Esophagus squamous epithelium (tissue), 4 donors: ENCODE results near the gene YBX2.

Experiments used
- CTCF ChIP-seq, 6 experiments: fragments of 450-650 bp in 4 of 6; fragments of 200-600 bp in 2 of 6; sonication (generic) in 2 of 6; IDR thresholded peaks; one replicate each; pipeline ENCODE4 v1.5.1; 2016 to 2019; ENCODE audit warnings: antibody characterized with exemption in 6 of 6, mild to moderate bottlenecking in 4 of 6, moderate library complexity in 4 of 6
- POLR2A ChIP-seq, 4 donors: fragments of 450-650 bp; IDR thresholded peaks; one replicate each; pipeline ENCODE4 v1.6.1; 2017; ENCODE audit warnings: antibody characterized with exemption in 4 of 4, mild to moderate bottlenecking in 4 of 4, moderate library complexity in 3 of 4

GRCh38 chr17:7340179-7340578 lies 45.7 kb upstream of the YBX2 start:
- TF ChIP-seq CTCF (IDR thresholded peaks at IDR 0.05): no peak
- TF ChIP-seq POLR2A (IDR thresholded peaks at IDR 0.05): no peak
